ENCODE measurements around the gene RUFY1.
"Not testable (repeated sequence)": the region's sequence is repeated elsewhere in the genome, so short reads cannot be mapped to it uniquely, and the experiment has no call there.

GRCh38 chr5:179643141-179643920 is 93.0 kb downstream of the RUFY1 start:
- TF ChIP-seq CTCF (IDR thresholded peaks at IDR 0.05; ENCODE audit: poor library complexity, severe bottlenecking); RAD21 (conservative IDR thresholded peaks at IDR 0.05); EP300 (conservative IDR thresholded peaks at IDR 0.05; ENCODE audit: poor library complexity, severe bottlenecking); SMC3 (conservative IDR thresholded peaks at IDR 0.05; ENCODE audit: poor library complexity); TAF1 (IDR thresholded peaks at IDR 0.05; ENCODE audit: low read depth); MXI1 (conservative IDR thresholded peaks at IDR 0.05; ENCODE audit: poor library complexity, severe bottlenecking): not testable (repeated sequence)

Data from neural cell (in vitro differentiated cells).